ENCODE results near the gene ANKRD10.
A peak's percentile ranks its signal among the peaks of the same experiment; 100 is the strongest.

DNA sequence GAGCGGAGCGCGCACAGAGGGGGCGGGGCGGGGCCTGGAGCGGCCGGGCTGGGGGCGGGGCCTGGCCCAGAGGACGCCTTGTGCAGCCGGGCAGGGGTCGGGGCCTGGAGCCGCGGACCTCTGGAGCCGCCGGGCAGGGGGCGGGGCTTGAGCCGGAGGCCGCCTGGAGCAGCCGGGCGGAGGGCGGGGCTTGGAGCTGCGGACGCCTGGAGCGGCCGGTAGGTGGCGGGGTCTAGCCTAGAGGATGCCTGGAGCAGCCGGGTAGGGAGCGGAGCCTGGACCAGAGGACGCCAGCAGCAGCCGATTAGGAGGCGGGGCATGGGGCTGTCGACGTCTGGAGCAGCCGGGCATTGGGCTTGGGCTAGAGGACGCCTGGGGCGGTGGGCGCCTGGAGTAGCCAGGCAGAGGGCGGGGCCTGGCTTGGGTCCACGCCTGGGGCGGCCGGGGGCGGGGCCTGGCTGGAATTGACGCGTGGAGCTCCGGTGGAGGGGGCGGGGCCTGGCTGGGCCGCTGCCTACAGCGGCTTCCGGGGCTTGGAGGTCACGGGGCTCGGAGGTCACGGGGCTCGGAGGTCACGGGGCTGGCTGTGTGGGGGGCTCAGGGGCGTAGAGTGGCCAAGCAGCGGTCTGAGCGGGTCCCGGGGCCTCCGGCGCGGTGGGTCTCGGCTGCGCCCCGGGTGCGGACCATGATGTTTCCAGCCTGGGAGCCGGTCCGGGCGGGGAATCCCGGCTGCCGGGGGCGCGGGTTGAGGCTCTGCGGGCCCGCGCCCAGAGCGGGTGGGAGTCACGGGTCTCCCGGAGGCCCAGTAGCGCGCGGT is at the start of gene ANKRD10:
- no peak for TF ChIP-seq FOS (IDR thresholded peaks at IDR 0.05; ENCODE audit: borderline replicate concordance, insufficient read depth, low read length)
- peak; percentile 46 for TF ChIP-seq POLR2A (IDR thresholded peaks at IDR 0.05; ENCODE audit: low read depth, low read length)
- TF ChIP-seq, protein P1, sequence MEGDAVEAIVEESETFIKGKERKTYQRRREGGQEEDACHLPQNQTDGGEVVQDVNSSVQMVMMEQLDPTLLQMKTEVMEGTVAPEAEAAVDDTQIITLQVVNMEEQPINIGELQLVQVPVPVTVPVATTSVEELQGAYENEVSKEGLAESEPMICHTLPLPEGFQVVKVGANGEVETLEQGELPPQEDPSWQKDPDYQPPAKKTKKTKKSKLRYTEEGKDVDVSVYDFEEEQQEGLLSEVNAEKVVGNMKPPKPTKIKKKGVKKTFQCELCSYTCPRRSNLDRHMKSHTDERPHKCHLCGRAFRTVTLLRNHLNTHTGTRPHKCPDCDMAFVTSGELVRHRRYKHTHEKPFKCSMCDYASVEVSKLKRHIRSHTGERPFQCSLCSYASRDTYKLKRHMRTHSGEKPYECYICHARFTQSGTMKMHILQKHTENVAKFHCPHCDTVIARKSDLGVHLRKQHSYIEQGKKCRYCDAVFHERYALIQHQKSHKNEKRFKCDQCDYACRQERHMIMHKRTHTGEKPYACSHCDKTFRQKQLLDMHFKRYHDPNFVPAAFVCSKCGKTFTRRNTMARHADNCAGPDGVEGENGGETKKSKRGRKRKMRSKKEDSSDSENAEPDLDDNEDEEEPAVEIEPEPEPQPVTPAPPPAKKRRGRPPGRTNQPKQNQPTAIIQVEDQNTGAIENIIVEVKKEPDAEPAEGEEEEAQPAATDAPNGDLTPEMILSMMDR (IDR thresholded peaks at IDR 0.05; ENCODE audit: extremely low read depth in 1 of 2, insufficient read depth in 1 of 2, low read depth in 1 of 2, low read length in 2 of 2), result peak; percentile 86 to 90
- TF ChIP-seq EZH2 (IDR thresholded peaks at IDR 0.05; ENCODE audit: borderline replicate concordance, low read depth, low read length, severe bottlenecking), result no peak
- peak; percentile 53 for TF ChIP-seq POLR2AphosphoS5 (IDR thresholded peaks at IDR 0.05; ENCODE audit: insufficient read depth, low read depth, low read length)
- TF ChIP-seq, protein P2, sequence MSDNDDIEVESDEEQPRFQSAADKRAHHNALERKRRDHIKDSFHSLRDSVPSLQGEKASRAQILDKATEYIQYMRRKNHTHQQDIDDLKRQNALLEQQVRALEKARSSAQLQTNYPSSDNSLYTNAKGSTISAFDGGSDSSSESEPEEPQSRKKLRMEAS (IDR thresholded peaks at IDR 0.05; ENCODE audit: insufficient read depth, insufficient read length), result no peak
- TF ChIP-seq GATA2 (IDR thresholded peaks at IDR 0.05; ENCODE audit: insufficient read depth, insufficient read length, low read depth, low read length), result no peak
- no peak for TF ChIP-seq MYC (IDR thresholded peaks at IDR 0.05; ENCODE audit: low read depth, low read length)

Data from endothelial cell of umbilical vein (primary cell).